HG02610 (cell line): ENCODE measurements around the gene APBA3.

ENCODE experiments used
- ATAC-seq: cut with Tn5 transposase; IDR thresholded peaks from one replicate; pipeline ENCODE4 v1.9.1; 2021; ENCODE audit warnings: mild to moderate bottlenecking, moderate library complexity; ENCODE audit not compliant: unreplicated experiment

Gene APBA3

GRCh38 chr19:3751236-3751635, 10.3 kb downstream of the APBA3 start:
- no peak for ATAC-seq

GRCh38 chr19:3750211-3750610, 11.3 kb downstream of the APBA3 start:
- ATAC-seq: no peak

GRCh38 chr19:3748965-3749364, 12.5 kb downstream of the APBA3 start:
- ATAC-seq: no peak

- no peak for ATAC-seq
Measured at GRCh38 chr19:3746371-3747056, 15.0 kb downstream of the APBA3 start.

GRCh38 chr19:3745363-3746045, 16.0 kb downstream of the APBA3 start:
- ATAC-seq: no peak

GRCh38 chr19:3743486-3743885, 18.0 kb downstream of the APBA3 start:
- ATAC-seq: no peak

GRCh38 chr19:3740431-3740830, 21.1 kb downstream of the APBA3 start:
- no peak for ATAC-seq

- no peak for ATAC-seq
Measured at GRCh38 chr19:3738477-3739220, 22.8 kb downstream of the APBA3 start.

- no peak for ATAC-seq
Measured at GRCh38 chr19:3737487-3738205, 23.8 kb downstream of the APBA3 start.

GRCh38 chr19:3736106-3736724, 25.3 kb downstream of the APBA3 start:
- ATAC-seq: no peak

- no peak for ATAC-seq
Measured at GRCh38 chr19:3734310-3734600, 27.2 kb downstream of the APBA3 start.

GRCh38 chr19:3733549-3734309, 27.8 kb downstream of the APBA3 start:
- no peak for ATAC-seq

GRCh38 chr19:3732108-3732507, 29.4 kb downstream of the APBA3 start:
- ATAC-seq: no peak

- no peak for ATAC-seq
Measured at GRCh38 chr19:3730457-3730958, 31.0 kb downstream of the APBA3 start.

- no peak for ATAC-seq
Measured at GRCh38 chr19:3725640-3726310, 35.7 kb downstream of the APBA3 start.

- ATAC-seq: no peak
Measured at GRCh38 chr19:3725121-3725520, 36.4 kb downstream of the APBA3 start.

GRCh38 chr19:3723883-3724282, 37.6 kb downstream of the APBA3 start:
- no peak for ATAC-seq

- ATAC-seq: no peak
Measured at GRCh38 chr19:3723110-3723488, 38.4 kb downstream of the APBA3 start.

GRCh38 chr19:3722443-3723109, 38.9 kb downstream of the APBA3 start:
- no peak for ATAC-seq
